Gastrocnemius medialis (tissue), 4 donors: Measurements from ENCODE around the gene CACNA2D1. TPM values are rescaled to one million over a fixed set of nuclear protein-coding genes. Genes with fewer than 3 reads are reported as not detected.
A peak's percentile ranks its signal among the peaks of the same experiment; 100 is the strongest.

Experiments used
- ATAC-seq, 2 donors: fragments of 150-250 bp; one replicate each; pipeline ENCODE4 v1.9.1; 2016
- DNase-seq, 2 donors: peaks; one replicate each; pipeline ENCODE4 v3.0.0-alpha.2; 2019
- H3K27ac ChIP-seq, 4 donors: fragments of 200-600 bp; sonication (generic); 1 replicate in 1 of 4; 2 replicates in 3 of 4; pipeline ENCODE4 v1.5.1; 2016 to 2018; ENCODE audit warnings: mild to moderate bottlenecking in 2 of 4, moderate library complexity in 1 of 4
- H3K27me3 ChIP-seq, 3 donors: fragments of 200-600 bp; sonication (generic) in 2 of 3; 1 replicate in 1 of 3; 2 replicates in 2 of 3; pipeline versions ENCODE4 v1.5.1 to v1.6.0; 2016 to 2019; ENCODE audit warnings: mild to moderate bottlenecking in 1 of 3, moderate library complexity in 1 of 3
- H3K36me3 ChIP-seq, 2 donors: fragments of 200-600 bp; sonication (generic) in 1 of 2; one replicate each; pipeline ENCODE4 v1.5.1; 2017 to 2018
- H3K4me1 ChIP-seq, 2 donors: fragments of 200-600 bp; sonication (generic) in 1 of 2; one replicate each; pipeline ENCODE4 v1.5.1; 2016 to 2017; ENCODE audit warnings: mild to moderate bottlenecking in 2 of 2
- H3K4me3 ChIP-seq, 4 donors: fragments of 200-600 bp; sonication (generic) in 3 of 4; 1 replicate in 1 of 4; 2 replicates in 3 of 4; pipeline ENCODE4 v1.5.1; 2016 to 2019; ENCODE audit warnings: mild to moderate bottlenecking in 2 of 4
- H3K9me3 ChIP-seq, 3 donors: fragments of 200-600 bp; sonication (generic) in 2 of 3; 1 replicate in 1 of 3; 2 replicates in 2 of 3; pipeline ENCODE4 v1.5.1; 2016 to 2019
- POLR2A ChIP-seq, 2 donors: fragments of 450-650 bp; IDR thresholded peaks; one replicate each; pipeline ENCODE4 v1.6.1; 2017; ENCODE audit warnings: antibody characterized with exemption in 2 of 2, mild to moderate bottlenecking in 2 of 2, moderate library complexity in 2 of 2
- in situ Hi-C, 4 donors: fragments of 200-750 bp; cut with MboI; loops; one replicate each; pipeline versions ENCODE4 v1.15.0 to v1.8.0; 2017; ENCODE audit warnings: low sequenced_read_pairs in 4 of 4
- intact Hi-C: fragments of 100-400 bp; cut with DNase I; formaldehyde crosslinking; loops from one replicate; pipeline ENCODE4 v1.15.1; 2023; ENCODE audit warnings: low total_unique reads
- total RNA-seq, 4 donors: library from RNA; depleted of rRNA; stranded (reverse); fragments of >200 nt; gene quantifications; one replicate each; pipeline versions ENCODE4 v1.1.0 to v1.2.3, GENCODE V29; 2016
- TF ChIP-seq, protein P1 (sequence below), 5 experiments: fragments of 450-650 bp in 3 of 5; fragments of 200-600 bp in 2 of 5; sonication (generic) in 2 of 5; IDR thresholded peaks in 4 of 5; conservative IDR thresholded peaks in 1 of 5; 1 replicate in 4 of 5; 2 replicates in 1 of 5; pipeline ENCODE4 v1.5.1; 2016 to 2019; ENCODE audit warnings: antibody characterized with exemption in 5 of 5, mild to moderate bottlenecking in 3 of 5, moderate library complexity in 3 of 5

Gene CACNA2D1
- total RNA-seq, 4 donors from 2014 or later, result 83.9 to 157 (median 120) TPM

DNA sequence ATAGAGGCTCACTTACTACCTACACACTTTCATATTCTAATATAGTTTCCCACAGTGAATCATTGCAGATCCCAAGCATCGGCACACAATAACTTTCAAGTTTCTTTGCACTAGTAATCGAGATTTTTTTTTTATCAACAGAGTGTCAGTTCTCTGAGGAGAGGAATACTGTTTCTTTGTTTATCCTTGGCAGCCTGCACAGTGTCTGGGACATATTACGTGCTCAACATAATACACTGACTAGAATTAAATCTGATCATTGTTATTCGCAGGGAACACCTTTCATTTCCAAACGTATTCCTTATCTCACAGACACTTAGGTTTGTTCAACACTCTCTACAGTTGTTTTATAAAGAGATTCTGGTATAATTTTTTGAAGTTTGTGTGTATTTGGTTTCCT, 95.3 kb downstream of the CACNA2D1 start:
- Histone ChIP-seq H3K27me3 (no peaks in the 10 kb centered on the region), H3K4me3 (no peak overlapping the region), H3K4me1 (peaks cover 0 to 33% of the 10 kb centered on the region in 2 donors), H3K36me3 (no peaks in the 10 kb centered on the region), H3K27ac (peak overlapping the region; percentile 4 to 63 (median 28)), H3K9me3 (no peaks in the 10 kb centered on the region)
- peak in 1 of 2 donors; percentile 53 for ATAC-seq
- TF ChIP-seq POLR2A (IDR thresholded peaks at IDR 0.05), result no peak
- TF ChIP-seq, protein P1, sequence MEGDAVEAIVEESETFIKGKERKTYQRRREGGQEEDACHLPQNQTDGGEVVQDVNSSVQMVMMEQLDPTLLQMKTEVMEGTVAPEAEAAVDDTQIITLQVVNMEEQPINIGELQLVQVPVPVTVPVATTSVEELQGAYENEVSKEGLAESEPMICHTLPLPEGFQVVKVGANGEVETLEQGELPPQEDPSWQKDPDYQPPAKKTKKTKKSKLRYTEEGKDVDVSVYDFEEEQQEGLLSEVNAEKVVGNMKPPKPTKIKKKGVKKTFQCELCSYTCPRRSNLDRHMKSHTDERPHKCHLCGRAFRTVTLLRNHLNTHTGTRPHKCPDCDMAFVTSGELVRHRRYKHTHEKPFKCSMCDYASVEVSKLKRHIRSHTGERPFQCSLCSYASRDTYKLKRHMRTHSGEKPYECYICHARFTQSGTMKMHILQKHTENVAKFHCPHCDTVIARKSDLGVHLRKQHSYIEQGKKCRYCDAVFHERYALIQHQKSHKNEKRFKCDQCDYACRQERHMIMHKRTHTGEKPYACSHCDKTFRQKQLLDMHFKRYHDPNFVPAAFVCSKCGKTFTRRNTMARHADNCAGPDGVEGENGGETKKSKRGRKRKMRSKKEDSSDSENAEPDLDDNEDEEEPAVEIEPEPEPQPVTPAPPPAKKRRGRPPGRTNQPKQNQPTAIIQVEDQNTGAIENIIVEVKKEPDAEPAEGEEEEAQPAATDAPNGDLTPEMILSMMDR (IDR thresholded peaks at IDR 0.05 in 4 of 5, conservative IDR thresholded peaks at IDR 0.05 in 1 of 5), result no peak
- intact Hi-C loops, result no loop called here
- in situ Hi-C loops, result no loop called here
- DNase-seq, result no peak

DNA sequence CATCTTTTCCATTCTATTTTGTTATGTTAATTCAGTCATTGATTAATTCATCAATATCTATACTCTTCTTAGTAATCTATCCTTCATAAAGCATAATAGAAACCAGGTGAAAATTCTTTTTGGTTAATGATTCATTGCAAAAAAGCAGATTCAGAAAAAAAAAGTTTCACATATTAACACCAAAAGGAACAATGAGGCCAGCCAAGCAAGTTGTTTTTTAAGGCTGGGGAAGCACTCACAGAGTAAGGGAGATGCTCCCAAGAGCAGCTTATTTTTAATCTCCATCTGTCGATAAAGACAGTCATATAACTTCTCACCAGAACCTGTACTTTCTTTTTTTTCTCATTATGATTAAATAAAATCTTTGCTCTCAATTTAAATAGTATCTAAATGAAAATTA, 95.8 kb downstream of the CACNA2D1 start:
- H3K4me3 ChIP-seq, result no peak overlapping the region
- H3K27ac ChIP-seq, result peak overlapping the region in 3 of 4 donors; percentile 17 to 63 (median 39)
- no peaks in the 10 kb centered on the region for H3K27me3 ChIP-seq
- peaks cover 0 to 33% of the 10 kb centered on the region in 2 donors for H3K4me1 ChIP-seq
- intact Hi-C loops (no loop called here), in situ Hi-C loops (no loop called here)
- DNase-seq (no peak), ATAC-seq (no peak)
- H3K9me3 ChIP-seq, result no peaks in the 10 kb centered on the region
- TF ChIP-seq, protein P1 (IDR thresholded peaks at IDR 0.05 in 4 of 5, conservative IDR thresholded peaks at IDR 0.05 in 1 of 5), result no peak
- no peak for TF ChIP-seq POLR2A (IDR thresholded peaks at IDR 0.05)
- no peaks in the 10 kb centered on the region for H3K36me3 ChIP-seq

DNA sequence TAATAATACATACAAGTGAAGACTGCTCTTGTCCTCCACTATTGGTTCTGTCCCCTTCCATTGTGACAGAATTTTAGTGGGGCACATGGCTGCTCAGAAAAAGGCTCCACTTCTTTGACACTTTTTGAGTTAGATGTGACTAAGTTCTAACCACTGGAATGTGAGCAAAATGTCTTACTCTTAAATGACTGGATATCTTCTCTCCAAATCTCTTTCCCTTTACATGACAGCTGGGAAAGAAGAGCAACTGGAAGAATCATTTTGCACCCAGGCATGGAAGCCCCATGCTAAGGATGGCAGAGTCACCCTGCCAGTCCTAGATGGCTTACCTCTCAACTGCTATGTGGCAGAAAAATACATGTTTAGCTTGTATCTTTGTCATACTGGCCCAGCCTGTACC, 97.7 kb downstream of the CACNA2D1 start:
- H3K4me3 ChIP-seq, result no peak overlapping the region
- ATAC-seq (no peak), DNase-seq (no peak)
- in situ Hi-C loops (no loop called here), intact Hi-C loops (no loop called here)
- H3K27me3 ChIP-seq, result no peaks in the 10 kb centered on the region
- H3K36me3 ChIP-seq, result no peaks in the 10 kb centered on the region
- TF ChIP-seq, protein P1 (IDR thresholded peaks at IDR 0.05 in 4 of 5, conservative IDR thresholded peaks at IDR 0.05 in 1 of 5), result no peak
- no peak for TF ChIP-seq POLR2A (IDR thresholded peaks at IDR 0.05)
- H3K4me1 ChIP-seq, result peaks cover 0 to 25% of the 10 kb centered on the region in 2 donors
- H3K9me3 ChIP-seq, result no peaks in the 10 kb centered on the region
- H3K27ac ChIP-seq, result peak overlapping the region in 1 of 4 donors; percentile 36

DNA sequence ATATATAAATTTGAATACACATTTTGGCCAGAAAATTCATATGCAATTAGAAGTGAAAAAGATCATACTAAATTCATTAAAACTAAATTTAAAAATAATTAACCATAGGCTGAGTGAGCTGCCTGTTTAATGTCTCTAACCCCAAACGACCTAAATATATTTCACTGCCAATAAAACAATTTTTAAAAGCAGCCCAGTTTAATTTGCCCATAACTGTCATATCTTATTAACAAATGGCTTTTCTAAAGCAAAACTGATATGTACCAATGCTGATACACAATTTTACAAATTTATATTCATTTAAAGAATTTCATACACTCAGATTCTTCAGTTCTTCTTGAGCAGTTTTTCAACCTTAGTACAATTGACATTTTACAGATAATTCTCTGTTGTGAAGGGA, 99.9 kb downstream of the CACNA2D1 start:
- intact Hi-C loops, result no loop called here
- TF ChIP-seq, protein P1 (IDR thresholded peaks at IDR 0.05 in 4 of 5, conservative IDR thresholded peaks at IDR 0.05 in 1 of 5), result no peak
- TF ChIP-seq POLR2A (IDR thresholded peaks at IDR 0.05), result no peak

DNA sequence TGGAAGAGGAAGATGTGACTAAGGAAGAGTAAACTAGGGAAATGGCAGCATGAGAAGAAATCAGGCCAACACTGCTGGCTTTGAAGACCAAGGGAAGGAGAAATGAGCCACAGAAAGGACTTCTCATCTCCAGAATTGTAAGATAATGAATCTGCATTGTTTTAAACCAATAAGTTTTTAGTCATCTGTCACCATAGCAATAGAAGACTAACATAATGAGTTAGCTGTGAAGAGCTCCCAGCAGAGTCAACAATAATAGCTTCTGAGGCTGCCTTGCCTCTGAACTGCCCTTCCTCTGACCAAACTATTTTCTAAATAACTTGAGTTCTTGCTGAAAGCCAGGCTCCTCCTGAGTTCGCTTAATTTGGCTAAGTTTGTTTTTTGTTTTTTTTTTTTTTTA, 103.6 kb downstream of the CACNA2D1 start:
- ATAC-seq (no peak), DNase-seq (no peak)
- peak overlapping the region in 1 of 4 donors; percentile 9 for H3K27ac ChIP-seq
- no peaks in the 10 kb centered on the region for H3K27me3 ChIP-seq
- H3K4me1 ChIP-seq, result peaks cover 5 to 7% of the 10 kb centered on the region in 2 donors
- intact Hi-C loops, result no loop called here
- no peak overlapping the region for H3K4me3 ChIP-seq
- H3K36me3 ChIP-seq, result no peaks in the 10 kb centered on the region
- TF ChIP-seq, protein P1 (IDR thresholded peaks at IDR 0.05 in 4 of 5, conservative IDR thresholded peaks at IDR 0.05 in 1 of 5), result no peak
- TF ChIP-seq POLR2A (IDR thresholded peaks at IDR 0.05), result no peak
- in situ Hi-C loops, result no loop called here
- no peaks in the 10 kb centered on the region for H3K9me3 ChIP-seq

More for the DNA sequence above, 99.9 kb downstream of the CACNA2D1 start:
- Histone ChIP-seq H3K4me1 (peaks cover 0 to 16% of the 10 kb centered on the region in 2 donors), H3K36me3 (no peaks in the 10 kb centered on the region), H3K27ac (no peak overlapping the region), H3K27me3 (no peaks in the 10 kb centered on the region), H3K9me3 (no peaks in the 10 kb centered on the region), H3K4me3 (no peak overlapping the region)
- DNase-seq (no peak), ATAC-seq (no peak)
- in situ Hi-C loops, result no loop called here
